IMR-90 (cell line): ENCODE data around the gene WDR1. TPM values are rescaled to one million over a fixed set of nuclear protein-coding genes. Genes with fewer than 3 reads are reported as not detected.

Experiments used
- ATAC-seq: fragments of 200-7000 bp; cut with Tn5 transposase; 2 replicates; pipeline ENCODE4 v1.9.1; 2020; ENCODE audit warnings: low read depth, mild to moderate bottlenecking, moderate library complexity
- BruUV-seq: library from RNA; stranded (reverse); fragments of 400-500 nt; replicated peaks from 2 replicates; lab custom pipeline; 2021; lab: Mats Ljungman, UMichigan
- CTCF ChIA-PET: fragments of 300-600 bp; formaldehyde crosslinking; extraction: SDS; loops from one replicate; lab custom pipeline; 2021; ENCODE audit warnings: antibody characterized with exemption; lab: Yijun Ruan, JAX
- POLR2A ChIA-PET: fragments of 300-600 bp; sonication (Branson Sonifier 250); formaldehyde crosslinking; loops from one replicate; lab custom pipeline; 2022; ENCODE audit warnings: antibody characterized with exemption; ENCODE audit not compliant: unreplicated experiment; lab: Charles Lee
- DNase-seq: peaks from one replicate; pipeline ENCODE4 v3.0.0; 2013
- H2AFZ ChIP-seq: replicated peaks from 2 replicates; pipeline ENCODE3; 2013; ENCODE audit warnings: low read length, mild to moderate bottlenecking; ENCODE audit not compliant: poor library complexity
- H2AK5ac ChIP-seq: 2 replicates; pipeline ENCODE4 v1.6.1; 2013; ENCODE audit warnings: low read depth, low read length, inconsistent platforms
- H2AK9ac ChIP-seq: replicated peaks from 2 replicates; pipeline ENCODE3; 2013; ENCODE audit warnings: mild to moderate bottlenecking, low read depth, low read length, moderate library complexity; ENCODE audit not compliant: poor library complexity
- H2BK120ac ChIP-seq: 2 replicates; pipeline ENCODE4 v1.6.1; 2013; ENCODE audit warnings: low read depth, low read length, inconsistent platforms
- H2BK15ac ChIP-seq: 3 replicates; pipeline ENCODE4 v1.6.1; 2013; ENCODE audit warnings: low read depth, low read length, inconsistent platforms
- H2BK20ac ChIP-seq: 2 replicates; pipeline ENCODE4 v1.6.1; 2013; ENCODE audit warnings: low read depth, mild to moderate bottlenecking, inconsistent platforms, low read length, moderate library complexity
- H2BK5ac ChIP-seq: 2 replicates; pipeline ENCODE4 v1.6.1; 2013; ENCODE audit warnings: mild to moderate bottlenecking, low read depth, low read length, inconsistent platforms; ENCODE audit not compliant: poor library complexity, severe bottlenecking
- H3K14ac ChIP-seq: replicated peaks from 2 replicates; pipeline ENCODE4 v1.6.1; 2013; ENCODE audit warnings: low read depth, low read length, inconsistent platforms
- H3K18ac ChIP-seq: 2 replicates; pipeline ENCODE4 v1.6.1; 2013; ENCODE audit warnings: low read depth, low read length, control low read depth
- H3K23ac ChIP-seq: 2 replicates; pipeline ENCODE4 v1.6.1; 2013; ENCODE audit warnings: low read depth, low read length, inconsistent platforms
- H3K27ac ChIP-seq: 2 replicates; pipeline ENCODE4 v1.5.1; 2013; ENCODE audit warnings: mild to moderate bottlenecking, control low read depth, low read length; ENCODE audit not compliant: insufficient read depth
- H3K27me3 ChIP-seq: 2 replicates; pipeline ENCODE4 v1.6.1; 2013; ENCODE audit warnings: low read length; ENCODE audit not compliant: control insufficient read depth, insufficient read depth
- H3K36me3 ChIP-seq: 2 replicates; pipeline ENCODE4 v1.6.1; 2013; ENCODE audit warnings: low read length, mixed read lengths; ENCODE audit not compliant: control insufficient read depth, insufficient read depth
- H3K4ac ChIP-seq: 2 replicates; pipeline ENCODE4 v1.6.1; 2013; ENCODE audit warnings: low read depth, low read length, inconsistent platforms
- H3K4me1 ChIP-seq: 2 replicates; pipeline ENCODE4 v1.6.1; 2013; ENCODE audit warnings: low read length, mixed read lengths; ENCODE audit not compliant: control insufficient read depth, insufficient read depth
- H3K4me2 ChIP-seq: 2 replicates; pipeline ENCODE4 v1.6.1; 2013; ENCODE audit warnings: low read depth, mild to moderate bottlenecking, control low read depth, low read length, moderate library complexity
- H3K4me3 ChIP-seq: 2 replicates; pipeline ENCODE4 v1.5.1; 2013; ENCODE audit warnings: low read depth, mild to moderate bottlenecking, control low read depth, low read length, moderate library complexity; ENCODE audit not compliant: insufficient read depth
- H3K56ac ChIP-seq: 2 replicates; pipeline ENCODE4 v1.6.1; 2013; ENCODE audit warnings: low read length, inconsistent platforms; ENCODE audit not compliant: insufficient read depth; ENCODE audit errors: extremely low read depth
- H3K79me1 ChIP-seq, 2 experiments: 2 replicates each; pipeline ENCODE4 v1.6.1; 2013; ENCODE audit warnings: low read length in 2 of 2, inconsistent platforms in 1 of 2, low read depth in 1 of 2
- H3K9ac ChIP-seq: 2 replicates; pipeline ENCODE4 v1.6.1; 2013; ENCODE audit warnings: low read depth, low read length, control low read depth
- H3K9me1 ChIP-seq: 2 replicates; pipeline ENCODE4 v1.6.1; 2013; ENCODE audit warnings: low read length, inconsistent platforms; ENCODE audit not compliant: insufficient read depth
- H3K9me3 ChIP-seq: 2 replicates; pipeline ENCODE4 v1.6.1; 2013; ENCODE audit warnings: low read length; ENCODE audit not compliant: control insufficient read depth, insufficient read depth
- H4K20me1 ChIP-seq: 2 replicates; pipeline ENCODE4 v1.6.1; 2013; ENCODE audit warnings: low read length, inconsistent platforms; ENCODE audit not compliant: insufficient read depth
- H4K5ac ChIP-seq: 2 replicates; pipeline ENCODE4 v1.6.1; 2013; ENCODE audit warnings: mild to moderate bottlenecking, low read depth, low read length, control low read depth
- H4K8ac ChIP-seq, 2 experiments: 2 replicates each; pipeline ENCODE4 v1.6.1; 2013; ENCODE audit warnings: low read depth in 2 of 2, low read length in 2 of 2, control low read depth in 1 of 2, inconsistent platforms in 1 of 2
- H4K91ac ChIP-seq: 2 replicates; pipeline ENCODE4 v1.6.1; 2013; ENCODE audit warnings: low read depth, low read length, inconsistent platforms; ENCODE audit not compliant: insufficient read depth
- CEBPB ChIP-seq: IDR thresholded peaks from 2 replicates; pipeline ENCODE4 v1.6.1; 2012; ENCODE audit warnings: low read depth, low read length, improper control_type of control experiment
- CHD1 ChIP-seq: IDR thresholded peaks from 2 replicates; pipeline ENCODE4 v1.6.1; 2012; ENCODE audit warnings: low read depth, low read length, improper control_type of control experiment
- ELK1 ChIP-seq: fragments of 150-350 bp; IDR thresholded peaks from 2 replicates; pipeline ENCODE4 v1.6.1; 2016; ENCODE audit warnings: low read depth, mild to moderate bottlenecking, low read length, moderate library complexity, borderline replicate concordance
- FOS ChIP-seq: fragments of 150-350 bp; IDR thresholded peaks from 2 replicates; pipeline ENCODE4 v1.6.1; 2016; ENCODE audit warnings: low read depth, low read length
- MAFK ChIP-seq: IDR thresholded peaks from 2 replicates; pipeline ENCODE4 v1.6.1; 2012; ENCODE audit warnings: low read depth, low read length, improper control_type of control experiment
- MAZ ChIP-seq: IDR thresholded peaks from 2 replicates; pipeline ENCODE4 v1.6.1; 2012; ENCODE audit warnings: low read depth, mild to moderate bottlenecking, low read length, improper control_type of control experiment, moderate library complexity, borderline replicate concordance
- NFE2L2 ChIP-seq: fragments of 150-350 bp; IDR thresholded peaks from 2 replicates; pipeline ENCODE4 v1.6.1; 2016; ENCODE audit warnings: low read depth, mild to moderate bottlenecking, low read length
- SMC3 ChIP-seq: fragments of 150-350 bp; IDR thresholded peaks from 2 replicates; pipeline ENCODE4 v1.6.1; 2016; ENCODE audit warnings: low read depth, mild to moderate bottlenecking, antibody characterized with exemption, low read length, moderate library complexity
- WGBS, 2 experiments: methylation state at CpG; one replicate each; pipeline versions ENCODE4 v1.1.5 to v1.1.7; 2013; ENCODE audit warnings: missing lambda C conversion rate in 2 of 2; ENCODE audit not compliant: insufficient read length in 1 of 2; ENCODE audit errors: extremely low coverage in 2 of 2; 5-methylcytosine and 5-hydroxymethylcytosine counted together
- dilution Hi-C: fragments of 300-500 bp; cut with HindIII; formaldehyde crosslinking; loops from one replicate; pipeline ENCODE4 v1.14.3; 2018; ENCODE audit warnings: low sequenced_read_pairs; ENCODE audit not compliant: unreplicated experiment
- in situ Hi-C: fragments of 300-500 bp; cut with MboI; formaldehyde crosslinking; loops from 3 replicates; pipeline ENCODE4 v1.14.3; 2019; ENCODE audit warnings: low sequenced_read_pairs, inconsistent platforms, mixed read lengths
- intact Hi-C: fragments of 100-400 bp; cut with micrococcal nuclease; formaldehyde crosslinking; loops from 2 replicates; pipeline ENCODE4 v1.10.0; 2022
- polyA plus RNA-seq, 3 experiments: library from polyadenylated mRNA; depleted of rRNA; stranded (reverse); fragments of >200 nt; gene quantifications; 2 replicates each; pipeline ENCODE4 v1.2.3, GENCODE V29; 2012; ENCODE audit warnings: low replicate concordance in 1 of 3
- total RNA-seq: library from RNA; depleted of rRNA; stranded (reverse); fragments of >200 nt; gene quantifications from 2 replicates; pipeline ENCODE4 v1.2.3, GENCODE V29; 2012
- TF ChIP-seq, protein P1 (sequence below): fragments of 150-350 bp; IDR thresholded peaks from 2 replicates; pipeline ENCODE4 v1.6.1; 2017; ENCODE audit warnings: mild to moderate bottlenecking, antibody characterized with exemption, low read length, low read depth

Gene WDR1
- total and polyA plus RNA-seq, 2 of the 4 experiments (the other 2 are of a cell fraction) = 725 to 992 TPM

DNA sequence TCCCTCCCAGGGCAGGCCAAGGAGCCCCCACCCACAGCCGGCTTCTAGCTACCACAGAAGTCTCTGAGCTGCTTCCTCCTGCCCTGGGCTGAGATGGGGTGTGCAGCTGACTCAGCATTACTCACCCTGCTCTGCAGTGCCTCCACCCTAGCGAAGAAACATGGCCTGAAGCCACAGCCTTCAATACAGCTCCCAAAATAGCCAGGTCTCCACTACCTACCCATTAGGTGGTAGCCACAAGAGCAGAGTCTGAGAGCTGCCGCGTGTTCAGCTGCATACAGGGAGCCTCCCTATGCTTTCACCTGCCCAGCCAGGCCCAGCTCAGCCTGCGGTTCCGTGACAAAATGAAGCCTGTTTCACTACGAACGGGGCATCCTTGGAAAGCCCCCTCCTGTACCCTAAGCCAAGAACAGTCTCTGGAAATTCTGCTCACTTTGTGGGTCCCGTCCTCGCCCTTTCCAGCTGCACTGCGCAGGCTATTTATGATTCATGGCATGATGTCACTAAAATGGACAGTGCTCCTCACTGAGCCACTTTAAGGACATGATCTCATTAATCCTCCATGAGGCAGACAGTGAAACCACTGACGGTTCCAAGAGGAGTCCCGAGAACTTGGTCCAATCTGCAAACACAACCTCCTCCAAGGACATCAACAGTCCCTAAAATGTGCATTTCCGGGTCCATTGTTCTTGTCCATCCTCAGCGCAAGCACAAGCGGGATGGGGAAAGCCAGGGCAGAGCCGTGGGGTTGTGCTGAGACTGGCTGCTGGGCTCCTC, 20.2 kb downstream of the WDR1 start:
- Histone ChIP-seq H3K23ac (peak overlapping the region; percentile 46), H3K56ac (peak overlapping the region; percentile 32; the same call in 1 of the 2 replicates), H2BK15ac (peak overlapping the region; percentile 17; the same call in 1 of the 3 replicates), H3K4ac (peak overlapping the region; percentile 86), H3K27me3 (no peaks in the 10 kb centered on the region), H2AK5ac (peak overlapping the region; percentile 84; the same call in 1 of the 2 replicates), H3K36me3 (peaks cover 90% of the 10 kb centered on the region), H3K14ac (peak overlapping the region; percentile 59), H3K9me1 (peaks cover 54% of the 10 kb centered on the region), H4K91ac (peak overlapping the region; percentile 70), H2BK20ac (peak overlapping the region; percentile 41; the same call in 1 of the 2 replicates), H3K4me3 (no peak overlapping the region), H3K4me1 (peaks cover 61% of the 10 kb centered on the region), H2AK9ac (peak overlapping the region; percentile 90), H3K4me2 (peak overlapping the region; percentile 15; the same call in 1 of the 2 replicates), H4K5ac (peak overlapping the region; percentile 44), H3K9ac (no peak overlapping the region; the same call in 1 of the 2 replicates), H2AFZ (peak overlapping the region; percentile 5), H3K27ac (peak overlapping the region; percentile 83), H2BK5ac (peak overlapping the region; percentile 87), H3K18ac (peak overlapping the region; percentile 34; the same call in 1 of the 2 replicates), H4K20me1 (peaks cover 100% of the 10 kb centered on the region), H4K8ac (peak overlapping the region in 1 of 2 experiments; percentile 72; a peak in 3 of 4 replicates), H3K9me3 (no peaks in the 10 kb centered on the region), H2BK120ac (peak overlapping the region; percentile 76), H3K79me1 (peaks cover 19 to 87% of the 10 kb centered on the region in 2 experiments)
- dilution Hi-C loops (no loop called here), in situ Hi-C loops (loop anchor here (25.0 kb wide), 2 partner anchors 91 to 1659 kb away; partner anchors contain the start of genes ACOX3 and TRMT44), intact Hi-C loops (loop anchor here (5.0 kb wide), 1 partner anchor 49 kb away; no protein-coding TSS in a partner anchor)
- DNase-seq (peak; percentile 94), ATAC-seq (peak; percentile 69)
- POLR2A ChIA-PET = interaction anchor here (1.7 kb wide), 1 partner anchor 21 kb away, joined by 5 read pairs; the partner anchor contains the start of gene WDR1
- CTCF ChIA-PET = no interaction called here
- WGBS, 2 experiments = 78% methylated on average over 9 of the region's 17 CpGs; no CpG with 5 or more reads in 1 of the 2 experiments
- TF ChIP-seq ELK1 (no peak), NFE2L2 (peak; percentile 69), MAZ (peak; percentile 62; the same call in 1 of the 2 replicates), CHD1 (no peak), SMC3 (no peak), MAFK (peak; percentile 100), CEBPB (peak; percentile 48; the same call in 1 of the 2 replicates), FOS (peak; percentile 68)
- TF ChIP-seq, protein P1, sequence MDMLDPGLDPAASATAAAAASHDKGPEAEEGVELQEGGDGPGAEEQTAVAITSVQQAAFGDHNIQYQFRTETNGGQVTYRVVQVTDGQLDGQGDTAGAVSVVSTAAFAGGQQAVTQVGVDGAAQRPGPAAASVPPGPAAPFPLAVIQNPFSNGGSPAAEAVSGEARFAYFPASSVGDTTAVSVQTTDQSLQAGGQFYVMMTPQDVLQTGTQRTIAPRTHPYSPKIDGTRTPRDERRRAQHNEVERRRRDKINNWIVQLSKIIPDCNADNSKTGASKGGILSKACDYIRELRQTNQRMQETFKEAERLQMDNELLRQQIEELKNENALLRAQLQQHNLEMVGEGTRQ = no peak
- BruUV-seq = no TSS peak
